Measurements from ENCODE around the gene TNF. TPM values are rescaled to one million over a fixed set of nuclear protein-coding genes. Genes with fewer than 3 reads are reported as not detected.
"Not testable (repeated sequence)": the region's sequence is repeated elsewhere in the genome, so short reads cannot be mapped to it uniquely, and the experiment has no call there.

TNF gene
- total RNA-seq, 4 donors from 2014 or later, result 0.81 TPM; not detected in 3

GRCh38 chr6:31546958-31547726, 28.2 kb upstream of the TNF start, which contains the start of gene NFKBIL1:
Gene NFKBIL1 (plus strand): TSS chr6:31547608. CDS start chr6:31547695, 87 bp downstream.
- 0% methylated on average over 11 to 24 of the region's 25 CpGs for WGBS, 2 donors (ENCODE audit: low coverage in 1 of 2)
- peak in 1 of 4 experiments; percentile 15 for TF ChIP-seq CTCF (IDR thresholded peaks at IDR 0.05)
- TF ChIP-seq EP300 (IDR thresholded peaks at IDR 0.05), result no peak
- no peak for TF ChIP-seq POLR2A (IDR thresholded peaks at IDR 0.05)
- peak; percentile 82 for TF ChIP-seq POLR2AphosphoS5 (IDR thresholded peaks at IDR 0.05)
- H3K27ac ChIP-seq, result peak within 1 kb of the TSS; percentile 80 to 89 (median 86)
- ATAC-seq, result peak; percentile 97
- peaks cover 4 to 56% (median 18%) of the 10 kb centered on the region in 3 donors for H3K4me1 ChIP-seq
- peaks cover 0 to 34% of the 10 kb centered on the region in 2 donors for H3K36me3 ChIP-seq
- H3K9me3 ChIP-seq, result no peaks in the 10 kb centered on the region
- H3K4me3 ChIP-seq, result peak within 1 kb of the TSS; percentile 51 to 57
- H3K27me3 ChIP-seq, result no peaks in the 10 kb centered on the region

GRCh38 chr6:31547727-31548543, 27.4 kb upstream of the TNF start:
- Histone ChIP-seq H3K9me3 (no peaks in the 10 kb centered on the region), H3K36me3 (peaks cover 0 to 39% of the 10 kb centered on the region in 2 donors), H3K27me3 (no peaks in the 10 kb centered on the region), H3K27ac (peak overlapping the region; percentile 80 to 89 (median 86)), H3K4me1 (peaks cover 4 to 49% (median 14%) of the 10 kb centered on the region in 3 donors), H3K4me3 (peak overlapping the region; percentile 51 to 57)
- 10 to 57% methylated on average over 3 to 13 of the region's 24 CpGs for WGBS, 2 donors (ENCODE audit: low coverage in 1 of 2)
- ATAC-seq, result no peak
- peak in 1 of 4 experiments; percentile 2 for TF ChIP-seq CTCF (IDR thresholded peaks at IDR 0.05)
- TF ChIP-seq POLR2AphosphoS5 (IDR thresholded peaks at IDR 0.05), result no peak

- ATAC-seq, result no peak
- H3K4me1 ChIP-seq, result peaks cover 4 to 43% (median 12%) of the 10 kb centered on the region in 3 donors
- TF ChIP-seq CTCF (IDR thresholded peaks at IDR 0.05) (no peak), POLR2A (IDR thresholded peaks at IDR 0.05) (no peak), POLR2AphosphoS5 (IDR thresholded peaks at IDR 0.05) (no peak), EP300 (IDR thresholded peaks at IDR 0.05) (no peak)
- H3K4me3 ChIP-seq, result peak overlapping the region in 1 of 2 donors; percentile 51
- peak overlapping the region in 3 of 4 donors; percentile 80 to 88 (median 85) for H3K27ac ChIP-seq
- H3K36me3 ChIP-seq, result peaks cover 0 to 44% of the 10 kb centered on the region in 2 donors
- no peaks in the 10 kb centered on the region for H3K9me3 ChIP-seq
- 69 to 75% methylated on average over 2 of the region's 2 CpGs for WGBS, 2 donors (ENCODE audit: low coverage in 1 of 2)
- H3K27me3 ChIP-seq, result no peaks in the 10 kb centered on the region
Measured at GRCh38 chr6:31548544-31548873, 26.9 kb upstream of the TNF start.

GRCh38 chr6:31551371-31551770, 24.0 kb upstream of the TNF start:
- not testable (repeated sequence) for H3K4me3 ChIP-seq, ATAC-seq, H3K27ac ChIP-seq, H3K9me3 ChIP-seq, H3K27me3 ChIP-seq
- peak in 1 of 4 experiments; percentile 32 for TF ChIP-seq CTCF (IDR thresholded peaks at IDR 0.05)
- Histone ChIP-seq H3K4me1 (peaks cover 4 to 38% (median 8%) of the 10 kb centered on the region in 3 donors), H3K36me3 (peaks cover 0 to 63% of the 10 kb centered on the region in 2 donors)
- 52 to 67% methylated on average over 1 to 5 of the region's 5 CpGs for WGBS, 2 donors (ENCODE audit: low coverage in 1 of 2)

All from gastroesophageal sphincter (tissue), 4 donors.